ENCODE results near the gene APC2. TPM values are rescaled to one million over a fixed set of nuclear protein-coding genes. Genes with fewer than 3 reads are reported as not detected.
"Not testable (repeated sequence)": the region's sequence is repeated elsewhere in the genome, so short reads cannot be mapped to it uniquely, and the experiment has no call there.

The APC2 gene
- polyA plus RNA-seq, 1 donor from 2014 or later, result 50.5 TPM

DNA sequence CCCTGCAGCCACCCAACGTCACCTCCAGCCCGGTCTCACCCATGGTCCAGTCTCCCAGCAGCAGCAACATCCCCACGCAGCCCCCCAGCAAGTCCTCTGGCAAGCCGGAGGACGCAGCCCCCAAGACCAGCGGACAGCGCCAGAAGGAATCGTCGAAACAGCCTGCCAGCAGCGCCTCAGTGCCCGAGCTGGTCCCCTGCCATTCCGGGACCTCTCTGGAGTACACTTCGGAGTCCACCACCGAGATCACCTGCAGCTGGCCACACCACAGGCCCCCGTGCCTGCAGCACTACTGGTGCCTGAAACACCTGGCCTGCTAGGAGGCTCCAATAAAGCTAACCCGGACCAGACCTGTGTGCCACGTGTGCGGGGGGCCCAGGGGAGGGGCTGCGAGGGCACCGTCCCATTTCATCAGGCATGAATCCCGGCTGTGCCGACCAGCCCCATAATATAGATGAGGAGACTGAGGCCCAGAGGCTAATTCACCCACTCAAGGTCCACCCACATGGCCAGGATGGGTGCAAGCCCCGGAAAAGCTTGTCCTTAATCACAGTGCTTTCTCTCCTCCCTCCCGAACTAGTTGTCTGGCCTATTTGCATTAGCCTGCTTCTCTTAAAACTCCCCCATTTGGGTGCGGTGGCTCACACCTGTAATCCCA lies 47.8 kb downstream of the APC2 start:
- H2AFZ ChIP-seq (ENCODE audit: low read depth, low read length), result no peak overlapping the region
- H3K36me3 ChIP-seq (ENCODE audit: insufficient read depth, low read length), result no peaks in the 10 kb centered on the region
- H3K4me3 ChIP-seq (ENCODE audit: low read length), result no peak overlapping the region
- no peak overlapping the region for H3K4me2 ChIP-seq (ENCODE audit: low read length)
- H3K9ac ChIP-seq (ENCODE audit: low read length), result no peak overlapping the region
- H3K27me3 ChIP-seq (ENCODE audit: insufficient read depth, low read depth, low read length), result no peaks in the 10 kb centered on the region
- no peak overlapping the region for H3K27ac ChIP-seq (ENCODE audit: low read length)
- no peaks in the 10 kb centered on the region for H3F3A ChIP-seq (ENCODE audit: insufficient read depth, low read length, poor library complexity, severe bottlenecking)
- H3K9me2 ChIP-seq (ENCODE audit: insufficient read depth, low read length), result no peaks in the 10 kb centered on the region
- H3K9me3 ChIP-seq (ENCODE audit: low read length), result no peaks in the 10 kb centered on the region
- H3K79me2 ChIP-seq (replicated peaks; ENCODE audit: insufficient read depth, low read length), result no peaks in the 10 kb centered on the region
- H4K20me1 ChIP-seq (ENCODE audit: insufficient read depth), result no peaks in the 10 kb centered on the region
- TF ChIP-seq, protein P1, sequence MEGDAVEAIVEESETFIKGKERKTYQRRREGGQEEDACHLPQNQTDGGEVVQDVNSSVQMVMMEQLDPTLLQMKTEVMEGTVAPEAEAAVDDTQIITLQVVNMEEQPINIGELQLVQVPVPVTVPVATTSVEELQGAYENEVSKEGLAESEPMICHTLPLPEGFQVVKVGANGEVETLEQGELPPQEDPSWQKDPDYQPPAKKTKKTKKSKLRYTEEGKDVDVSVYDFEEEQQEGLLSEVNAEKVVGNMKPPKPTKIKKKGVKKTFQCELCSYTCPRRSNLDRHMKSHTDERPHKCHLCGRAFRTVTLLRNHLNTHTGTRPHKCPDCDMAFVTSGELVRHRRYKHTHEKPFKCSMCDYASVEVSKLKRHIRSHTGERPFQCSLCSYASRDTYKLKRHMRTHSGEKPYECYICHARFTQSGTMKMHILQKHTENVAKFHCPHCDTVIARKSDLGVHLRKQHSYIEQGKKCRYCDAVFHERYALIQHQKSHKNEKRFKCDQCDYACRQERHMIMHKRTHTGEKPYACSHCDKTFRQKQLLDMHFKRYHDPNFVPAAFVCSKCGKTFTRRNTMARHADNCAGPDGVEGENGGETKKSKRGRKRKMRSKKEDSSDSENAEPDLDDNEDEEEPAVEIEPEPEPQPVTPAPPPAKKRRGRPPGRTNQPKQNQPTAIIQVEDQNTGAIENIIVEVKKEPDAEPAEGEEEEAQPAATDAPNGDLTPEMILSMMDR (IDR thresholded peaks at IDR 0.05; ENCODE audit: poor library complexity, severe bottlenecking), result no peak
- TF ChIP-seq POLR2AphosphoS5 (IDR thresholded peaks at IDR 0.05), result no peak
- TF ChIP-seq RAD21 (conservative IDR thresholded peaks at IDR 0.05), result no peak
- no peak for TF ChIP-seq EZH2 (IDR thresholded peaks at IDR 0.05; ENCODE audit: borderline replicate concordance, insufficient read depth, low read length, poor library complexity, severe bottlenecking)
- TF ChIP-seq, protein P2, sequence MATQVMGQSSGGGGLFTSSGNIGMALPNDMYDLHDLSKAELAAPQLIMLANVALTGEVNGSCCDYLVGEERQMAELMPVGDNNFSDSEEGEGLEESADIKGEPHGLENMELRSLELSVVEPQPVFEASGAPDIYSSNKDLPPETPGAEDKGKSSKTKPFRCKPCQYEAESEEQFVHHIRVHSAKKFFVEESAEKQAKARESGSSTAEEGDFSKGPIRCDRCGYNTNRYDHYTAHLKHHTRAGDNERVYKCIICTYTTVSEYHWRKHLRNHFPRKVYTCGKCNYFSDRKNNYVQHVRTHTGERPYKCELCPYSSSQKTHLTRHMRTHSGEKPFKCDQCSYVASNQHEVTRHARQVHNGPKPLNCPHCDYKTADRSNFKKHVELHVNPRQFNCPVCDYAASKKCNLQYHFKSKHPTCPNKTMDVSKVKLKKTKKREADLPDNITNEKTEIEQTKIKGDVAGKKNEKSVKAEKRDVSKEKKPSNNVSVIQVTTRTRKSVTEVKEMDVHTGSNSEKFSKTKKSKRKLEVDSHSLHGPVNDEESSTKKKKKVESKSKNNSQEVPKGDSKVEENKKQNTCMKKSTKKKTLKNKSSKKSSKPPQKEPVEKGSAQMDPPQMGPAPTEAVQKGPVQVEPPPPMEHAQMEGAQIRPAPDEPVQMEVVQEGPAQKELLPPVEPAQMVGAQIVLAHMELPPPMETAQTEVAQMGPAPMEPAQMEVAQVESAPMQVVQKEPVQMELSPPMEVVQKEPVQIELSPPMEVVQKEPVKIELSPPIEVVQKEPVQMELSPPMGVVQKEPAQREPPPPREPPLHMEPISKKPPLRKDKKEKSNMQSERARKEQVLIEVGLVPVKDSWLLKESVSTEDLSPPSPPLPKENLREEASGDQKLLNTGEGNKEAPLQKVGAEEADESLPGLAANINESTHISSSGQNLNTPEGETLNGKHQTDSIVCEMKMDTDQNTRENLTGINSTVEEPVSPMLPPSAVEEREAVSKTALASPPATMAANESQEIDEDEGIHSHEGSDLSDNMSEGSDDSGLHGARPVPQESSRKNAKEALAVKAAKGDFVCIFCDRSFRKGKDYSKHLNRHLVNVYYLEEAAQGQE (IDR thresholded peaks at IDR 0.05; ENCODE audit: borderline replicate concordance), result no peak
- no peak for TF ChIP-seq TAF1 (IDR thresholded peaks at IDR 0.05; ENCODE audit: low read depth)
- TF ChIP-seq SMC3 (conservative IDR thresholded peaks at IDR 0.05; ENCODE audit: poor library complexity), result no peak
- no peak for TF ChIP-seq EP300 (conservative IDR thresholded peaks at IDR 0.05; ENCODE audit: poor library complexity, severe bottlenecking)

DNA sequence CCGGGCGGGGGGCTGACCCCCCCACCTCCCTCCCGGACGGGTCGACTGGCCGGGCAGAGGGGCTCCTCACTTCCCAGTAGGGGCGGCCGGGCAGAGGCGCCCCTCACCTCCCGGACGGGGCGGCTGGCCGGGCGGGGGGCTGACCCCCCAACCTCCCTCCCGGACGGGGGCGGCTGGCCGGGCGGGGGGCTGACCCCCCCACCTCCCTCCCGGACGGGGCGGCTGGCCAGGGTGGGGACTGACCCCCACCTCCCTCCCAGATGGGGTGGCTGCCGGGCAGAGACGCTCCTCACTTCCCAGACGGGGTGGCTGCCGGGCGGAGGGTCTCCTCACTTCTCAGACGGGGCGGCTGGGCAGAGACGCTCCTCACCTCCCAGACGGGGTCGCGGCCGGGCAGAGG lies 49.3 kb downstream of the APC2 start:
- not testable (repeated sequence) for H2AFZ ChIP-seq (ENCODE audit: low read depth, low read length); H3K9ac ChIP-seq (ENCODE audit: low read length); H3K4me3 ChIP-seq (ENCODE audit: low read length); H3K79me2 ChIP-seq (replicated peaks; ENCODE audit: insufficient read depth, low read length); H3K27me3 ChIP-seq (ENCODE audit: insufficient read depth, low read depth, low read length); H3F3A ChIP-seq (ENCODE audit: insufficient read depth, low read length, poor library complexity, severe bottlenecking); H3K27ac ChIP-seq (ENCODE audit: low read length); H3K9me2 ChIP-seq (ENCODE audit: insufficient read depth, low read length); H3K4me2 ChIP-seq (ENCODE audit: low read length); H3K36me3 ChIP-seq (ENCODE audit: insufficient read depth, low read length); H4K20me1 ChIP-seq (ENCODE audit: insufficient read depth); H3K9me3 ChIP-seq (ENCODE audit: low read length)

DNA sequence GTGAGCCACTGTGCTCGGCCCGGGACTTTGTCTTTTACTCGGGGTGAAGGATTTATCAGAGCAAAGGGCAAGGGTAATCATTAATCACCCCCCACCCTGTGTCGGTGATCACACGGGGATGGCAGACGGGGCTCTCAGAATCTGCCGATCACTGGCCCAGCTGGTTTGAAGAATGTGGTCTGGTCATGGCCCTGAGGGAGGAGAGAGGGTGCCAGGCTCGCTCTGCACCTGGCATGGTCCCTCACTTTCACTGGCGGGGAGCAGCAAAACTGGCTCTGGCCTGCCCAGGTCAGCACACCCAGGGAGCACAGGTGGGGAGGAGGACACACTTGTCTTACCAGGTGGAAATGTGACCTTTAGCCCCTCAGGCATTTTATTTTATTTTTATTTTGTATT lies 51.3 kb downstream of the APC2 start:
- H3K4me3 ChIP-seq (ENCODE audit: low read length), result no peak overlapping the region
- no peak overlapping the region for H2AFZ ChIP-seq (ENCODE audit: low read depth, low read length)
- H3K9ac ChIP-seq (ENCODE audit: low read length), result no peak overlapping the region
- no peaks in the 10 kb centered on the region for H3K9me3 ChIP-seq (ENCODE audit: low read length)
- no peak overlapping the region for H3K4me2 ChIP-seq (ENCODE audit: low read length)
- no peaks in the 10 kb centered on the region for H3K79me2 ChIP-seq (replicated peaks; ENCODE audit: insufficient read depth, low read length)
- H3K9me2 ChIP-seq (ENCODE audit: insufficient read depth, low read length), result no peaks in the 10 kb centered on the region
- H3F3A ChIP-seq (ENCODE audit: insufficient read depth, low read length, poor library complexity, severe bottlenecking), result no peaks in the 10 kb centered on the region
- H3K27me3 ChIP-seq (ENCODE audit: insufficient read depth, low read depth, low read length), result peaks cover 5% of the 10 kb centered on the region
- no peaks in the 10 kb centered on the region for H3K36me3 ChIP-seq (ENCODE audit: insufficient read depth, low read length)
- H3K27ac ChIP-seq (ENCODE audit: low read length), result no peak overlapping the region
- H4K20me1 ChIP-seq (ENCODE audit: insufficient read depth), result no peaks in the 10 kb centered on the region
- TF ChIP-seq MXI1 (conservative IDR thresholded peaks at IDR 0.05; ENCODE audit: poor library complexity, severe bottlenecking) (no peak), POLR2AphosphoS5 (IDR thresholded peaks at IDR 0.05) (no peak), RAD21 (conservative IDR thresholded peaks at IDR 0.05) (no peak), SMC3 (conservative IDR thresholded peaks at IDR 0.05; ENCODE audit: poor library complexity) (no peak), EZH2 (IDR thresholded peaks at IDR 0.05; ENCODE audit: borderline replicate concordance, insufficient read depth, low read length, poor library complexity, severe bottlenecking) (no peak), TAF1 (IDR thresholded peaks at IDR 0.05; ENCODE audit: low read depth) (no peak), EP300 (conservative IDR thresholded peaks at IDR 0.05; ENCODE audit: poor library complexity, severe bottlenecking) (no peak)
- TF ChIP-seq, protein P2 (IDR thresholded peaks at IDR 0.05; ENCODE audit: borderline replicate concordance), result no peak
- TF ChIP-seq, protein P1 (IDR thresholded peaks at IDR 0.05; ENCODE audit: poor library complexity, severe bottlenecking), result no peak

Data from neural cell (in vitro differentiated cells).